Measurements from ENCODE around the gene ALG9.

GRCh38 chr11:111886032-111886431, 14.7 kb upstream of the ALG9 start:
- TF ChIP-seq, protein P1, sequence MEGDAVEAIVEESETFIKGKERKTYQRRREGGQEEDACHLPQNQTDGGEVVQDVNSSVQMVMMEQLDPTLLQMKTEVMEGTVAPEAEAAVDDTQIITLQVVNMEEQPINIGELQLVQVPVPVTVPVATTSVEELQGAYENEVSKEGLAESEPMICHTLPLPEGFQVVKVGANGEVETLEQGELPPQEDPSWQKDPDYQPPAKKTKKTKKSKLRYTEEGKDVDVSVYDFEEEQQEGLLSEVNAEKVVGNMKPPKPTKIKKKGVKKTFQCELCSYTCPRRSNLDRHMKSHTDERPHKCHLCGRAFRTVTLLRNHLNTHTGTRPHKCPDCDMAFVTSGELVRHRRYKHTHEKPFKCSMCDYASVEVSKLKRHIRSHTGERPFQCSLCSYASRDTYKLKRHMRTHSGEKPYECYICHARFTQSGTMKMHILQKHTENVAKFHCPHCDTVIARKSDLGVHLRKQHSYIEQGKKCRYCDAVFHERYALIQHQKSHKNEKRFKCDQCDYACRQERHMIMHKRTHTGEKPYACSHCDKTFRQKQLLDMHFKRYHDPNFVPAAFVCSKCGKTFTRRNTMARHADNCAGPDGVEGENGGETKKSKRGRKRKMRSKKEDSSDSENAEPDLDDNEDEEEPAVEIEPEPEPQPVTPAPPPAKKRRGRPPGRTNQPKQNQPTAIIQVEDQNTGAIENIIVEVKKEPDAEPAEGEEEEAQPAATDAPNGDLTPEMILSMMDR (IDR thresholded peaks at IDR 0.05; ENCODE audit: poor library complexity, severe bottlenecking): no peak
- TF ChIP-seq REST (IDR thresholded peaks at IDR 0.05; ENCODE audit: borderline replicate concordance): no peak

Measured in neural cell (in vitro differentiated cells).